HCT116 (cell line): ENCODE data around the gene UVRAG.

Experiments
- CEBPB ChIP-seq: IDR thresholded peaks from 2 replicates; pipeline ENCODE4 v1.6.1; 2012; ENCODE audit warnings: low read depth
- POLR2A ChIP-seq: IDR thresholded peaks from 2 replicates; pipeline ENCODE4 v1.7.0; 2011; ENCODE audit warnings: borderline replicate concordance; ENCODE audit not compliant: insufficient read depth, insufficient read length; ENCODE audit errors: extremely low read depth
- SP1 ChIP-seq: IDR thresholded peaks from 2 replicates; pipeline ENCODE4 v1.6.1; 2012; ENCODE audit warnings: low read depth
- SRF ChIP-seq: IDR thresholded peaks from 2 replicates; pipeline ENCODE4 v1.6.1; 2012; ENCODE audit warnings: low read depth

DNA sequence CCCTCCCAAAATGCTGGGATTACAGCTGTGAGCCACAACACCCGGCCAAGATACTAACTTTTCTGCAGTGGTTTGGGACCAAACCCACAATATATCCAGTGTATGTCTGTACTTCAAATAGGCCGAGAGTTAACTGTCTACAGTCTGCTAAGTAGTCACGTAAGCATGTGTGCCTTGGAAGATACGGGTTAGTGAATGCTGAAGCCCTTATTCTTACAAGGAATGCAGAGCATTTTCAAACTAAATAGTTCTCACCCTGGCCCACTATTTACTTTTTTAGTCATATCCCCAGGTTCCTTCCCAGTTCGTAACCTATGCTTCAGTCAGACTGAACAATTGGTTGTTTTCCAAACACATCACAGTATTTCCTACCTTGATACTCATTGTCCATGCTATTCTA, 215.3 kb downstream of the UVRAG start:
- TF ChIP-seq SP1, result no peak
- TF ChIP-seq POLR2A, result no peak
- no peak for TF ChIP-seq SRF
- TF ChIP-seq CEBPB, result no peak
